Neuronal stem cell (in vitro differentiated cells): ENCODE measurements around the gene NXN.
"Not testable (repeated sequence)": the region's sequence is repeated elsewhere in the genome, so short reads cannot be mapped to it uniquely, and the experiment has no call there.

Source experiments
- DNase-seq: peaks from one replicate; pipeline ENCODE4 v3.0.0-alpha.2; 2013; ENCODE audit warnings: low spot score
- H2AFZ ChIP-seq: one replicate; pipeline ENCODE4 v1.6.1; 2013; ENCODE audit warnings: mild to moderate bottlenecking, low read length, inconsistent platforms
- H2AK5ac ChIP-seq: 2 replicates; pipeline ENCODE4 v1.6.1; 2013; ENCODE audit warnings: low read depth, mild to moderate bottlenecking, inconsistent platforms, low read length, moderate library complexity, mixed read lengths
- H2BK120ac ChIP-seq: 2 replicates; pipeline ENCODE4 v1.6.1; 2013; ENCODE audit warnings: low read depth, mild to moderate bottlenecking, inconsistent platforms, low read length, moderate library complexity, mixed read lengths
- H2BK12ac ChIP-seq: one replicate; pipeline ENCODE4 v1.6.1; 2013; ENCODE audit warnings: low read length, inconsistent platforms
- H2BK15ac ChIP-seq: 2 replicates; pipeline ENCODE4 v1.6.1; 2013; ENCODE audit warnings: mild to moderate bottlenecking, low read length, inconsistent platforms, mixed read lengths
- H2BK5ac ChIP-seq: one replicate; pipeline ENCODE4 v1.6.1; 2013; ENCODE audit warnings: inconsistent platforms, mild to moderate bottlenecking, low read length, moderate library complexity
- H3K14ac ChIP-seq: one replicate; pipeline ENCODE4 v1.6.1; 2013; ENCODE audit warnings: low read length, inconsistent platforms
- H3K18ac ChIP-seq: 2 replicates; pipeline ENCODE4 v1.6.1; 2013; ENCODE audit warnings: low read length, inconsistent platforms
- H3K23ac ChIP-seq: 2 replicates; pipeline ENCODE4 v1.6.1; 2013; ENCODE audit warnings: low read depth, mild to moderate bottlenecking, mixed read lengths, low read length, inconsistent platforms; ENCODE audit not compliant: poor library complexity
- H3K27ac ChIP-seq: replicated peaks from 3 replicates; pipeline ENCODE4 v1.5.1; 2013; ENCODE audit warnings: low read length, inconsistent platforms
- H3K27me3 ChIP-seq, 3 experiments: 2 replicates each; pipeline ENCODE4 v1.6.1; 2013; ENCODE audit warnings: low read length in 3 of 3, mild to moderate bottlenecking in 2 of 3, inconsistent platforms in 1 of 3, low read depth in 1 of 3, mixed read lengths in 1 of 3, moderate library complexity in 1 of 3; ENCODE audit not compliant: control insufficient read depth in 3 of 3, insufficient read depth in 3 of 3
- H3K36me3 ChIP-seq, 2 donors: replicated peaks in 1 of 2; 2 replicates each; pipeline ENCODE4 v1.6.1; 2013; ENCODE audit warnings: low read length in 2 of 2; ENCODE audit not compliant: control insufficient read depth in 2 of 2, insufficient read depth in 2 of 2
- H3K4ac ChIP-seq: 2 replicates; pipeline ENCODE4 v1.6.1; 2013; ENCODE audit warnings: inconsistent platforms, mild to moderate bottlenecking, low read length, moderate library complexity
- H3K4me1 ChIP-seq, 2 donors: 1 replicate in 1 of 2; 2 replicates in 1 of 2; pipeline ENCODE4 v1.6.1; 2013; ENCODE audit warnings: low read length in 2 of 2, low read depth in 1 of 2; ENCODE audit not compliant: control insufficient read depth in 2 of 2, insufficient read depth in 1 of 2
- H3K4me2 ChIP-seq: one replicate; pipeline ENCODE4 v1.6.1; 2013; ENCODE audit warnings: mild to moderate bottlenecking, low read length, inconsistent platforms; ENCODE audit not compliant: insufficient read depth, poor library complexity, severe bottlenecking
- H3K4me3 ChIP-seq, 2 donors: 2 replicates each; pipeline ENCODE4 v1.5.1; 2013; ENCODE audit warnings: low read length in 2 of 2, mild to moderate bottlenecking in 2 of 2, inconsistent platforms in 1 of 2, moderate library complexity in 1 of 2
- H3K79me1 ChIP-seq: one replicate; pipeline ENCODE4 v1.6.1; 2013; ENCODE audit warnings: low read depth, mild to moderate bottlenecking, inconsistent platforms, low read length, moderate library complexity
- H3K9ac ChIP-seq: one replicate; pipeline ENCODE4 v1.6.1; 2013; ENCODE audit warnings: mild to moderate bottlenecking, low read depth, low read length, inconsistent platforms; ENCODE audit not compliant: poor library complexity
- H3K9me3 ChIP-seq, 2 donors: replicated peaks in 1 of 2; 2 replicates each; pipeline versions ENCODE3 to v1.6.1; 2013; ENCODE audit warnings: low read length in 2 of 2, mild to moderate bottlenecking in 2 of 2, inconsistent platforms in 1 of 2, low read depth in 1 of 2, mixed read lengths in 1 of 2, moderate library complexity in 1 of 2; ENCODE audit not compliant: control insufficient read depth in 2 of 2, insufficient read depth in 1 of 2
- H4K8ac ChIP-seq: one replicate; pipeline ENCODE4 v1.6.1; 2013; ENCODE audit warnings: low read depth, mild to moderate bottlenecking, inconsistent platforms, low read length, moderate library complexity
- H4K91ac ChIP-seq: one replicate; pipeline ENCODE4 v1.6.1; 2013; ENCODE audit warnings: low read length, low read depth, mild to moderate bottlenecking, inconsistent platforms; ENCODE audit not compliant: poor library complexity
- WGBS, 2 donors: extraction: QIAGEN DNeasy Blood & Tissue Kit; methylation state at CpG; one replicate each; pipeline ENCODE4 v1.1.7; 2013; ENCODE audit warnings: missing lambda C conversion rate in 2 of 2, mixed read lengths in 1 of 2; ENCODE audit not compliant: insufficient read length in 2 of 2, insufficient replicate concordance in 1 of 2; ENCODE audit errors: extremely low coverage in 2 of 2; 5-methylcytosine and 5-hydroxymethylcytosine counted together

NXN gene

GRCh38 chr17:806346-806745 lies 173.2 kb downstream of the NXN start:
- Histone ChIP-seq H4K91ac (no peak overlapping the region), H3K14ac (no peak overlapping the region), H3K9ac (no peak overlapping the region), H2BK5ac (no peak overlapping the region), H3K23ac (peak overlapping the region; percentile 31), H3K9me3 (no peaks in the 10 kb centered on the region), H2AFZ (no peak overlapping the region), H3K79me1 (peaks cover 15% of the 10 kb centered on the region), H3K4me2 (no peak overlapping the region), H3K27ac (no peak overlapping the region), H3K36me3 (peaks cover 17 to 64% of the 10 kb centered on the region in 2 donors), H2BK15ac (no peak overlapping the region), H3K4me3 (no peak overlapping the region), H3K4me1 (peaks cover 17 to 35% of the 10 kb centered on the region in 2 donors), H2BK120ac (no peak overlapping the region), H2BK12ac (no peak overlapping the region), H3K4ac (no peak overlapping the region), H2AK5ac (peak overlapping the region; percentile 63), H4K8ac (no peak overlapping the region), H3K27me3 (no peaks in the 10 kb centered on the region), H3K18ac (no peak overlapping the region)
- no CpG with 5 or more reads among the region's 13 CpGs for WGBS, 2 donors
- no peak for DNase-seq

- H3K23ac ChIP-seq, H3K27me3 ChIP-seq, H2AK5ac ChIP-seq, H2BK12ac ChIP-seq, H3K9me3 ChIP-seq, H3K9ac ChIP-seq, H3K4ac ChIP-seq, H2BK120ac ChIP-seq, H3K14ac ChIP-seq, H3K4me2 ChIP-seq, H4K8ac ChIP-seq, H2AFZ ChIP-seq, H2BK15ac ChIP-seq, H3K27ac ChIP-seq, H4K91ac ChIP-seq, DNase-seq, H3K4me3 ChIP-seq: not testable (repeated sequence)
- peaks cover 15% of the 10 kb centered on the region for H3K79me1 ChIP-seq
- peaks cover 17 to 35% of the 10 kb centered on the region in 2 donors for H3K4me1 ChIP-seq
- peak overlapping the region; percentile 39 for H2BK5ac ChIP-seq
- peak overlapping the region; percentile 8 for H3K18ac ChIP-seq
- peaks cover 18 to 63% of the 10 kb centered on the region in 2 donors for H3K36me3 ChIP-seq
- WGBS, 2 donors = no CpG with 5 or more reads among the region's 23 CpGs
These were observed 173.7 kb downstream of the NXN start for GRCh38 chr17:805886-806285.

DNA sequence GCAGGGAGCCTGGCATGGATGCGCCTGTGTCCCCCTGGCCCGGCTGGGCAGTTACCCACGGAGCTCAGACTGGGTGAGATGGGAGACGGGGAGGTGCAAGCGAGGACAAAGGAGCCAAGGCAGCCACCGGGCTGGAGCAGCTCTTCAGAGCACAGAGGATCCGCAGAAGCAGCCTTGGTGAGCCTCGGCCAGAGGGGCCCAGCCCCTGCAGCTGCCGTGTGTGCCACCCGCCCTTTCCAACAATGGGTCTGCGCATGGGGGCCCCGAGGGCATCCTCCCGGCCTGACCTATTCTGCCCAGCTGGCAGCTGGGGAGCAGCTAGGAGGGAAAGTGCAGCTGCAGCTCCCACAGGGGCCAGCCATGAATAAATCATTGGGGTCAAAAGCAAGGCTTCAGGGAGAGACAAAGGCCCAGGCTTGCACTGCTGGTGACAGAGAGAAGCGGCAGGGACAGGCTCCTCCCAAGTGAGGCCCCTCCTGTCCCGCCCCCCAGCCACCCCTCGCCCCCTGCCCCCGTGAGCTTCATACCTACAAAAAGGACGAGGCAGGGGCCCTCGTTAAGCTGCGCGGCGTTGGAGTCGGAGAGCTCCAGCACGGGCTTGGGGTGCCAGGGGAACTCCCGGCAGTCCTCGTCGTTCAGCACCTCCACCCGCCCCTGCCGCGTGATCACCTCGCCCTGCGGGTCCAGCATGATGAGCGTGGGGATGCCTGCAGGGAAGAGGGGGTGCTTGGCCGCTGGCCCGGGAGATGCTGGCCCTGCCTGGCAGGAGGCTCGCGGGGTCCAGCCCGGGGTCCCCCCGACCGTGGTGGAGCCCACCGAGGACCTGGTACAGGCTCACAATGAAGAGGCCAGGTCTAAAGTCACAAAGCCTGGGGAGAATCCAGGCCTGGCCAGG lies 174.8 kb downstream of the NXN start:
- Histone ChIP-seq H3K27me3 (no peaks in the 10 kb centered on the region), H3K4me2 (no peak overlapping the region), H3K4me1 (peaks cover 17 to 35% of the 10 kb centered on the region in 2 donors), H3K4me3 (no peak overlapping the region), H2AFZ (peak overlapping the region; percentile 55), H3K4ac (peak overlapping the region; percentile 77), H3K36me3 (peaks cover 20 to 65% of the 10 kb centered on the region in 2 donors), H4K91ac (no peak overlapping the region), H4K8ac (peak overlapping the region; percentile 5), H3K9ac (peak overlapping the region; percentile 77), H3K9me3 (no peaks in the 10 kb centered on the region), H2AK5ac (peak overlapping the region; percentile 3), H3K79me1 (peaks cover 14% of the 10 kb centered on the region), H3K27ac (peak overlapping the region; percentile 45), H2BK12ac (peak overlapping the region; percentile 88), H3K23ac (peak overlapping the region; percentile 80), H2BK5ac (no peak overlapping the region), H3K18ac (peak overlapping the region; percentile 94), H2BK15ac (no peak overlapping the region), H2BK120ac (no peak overlapping the region), H3K14ac (no peak overlapping the region)
- DNase-seq = no peak
- no CpG with 5 or more reads among the region's 41 CpGs for WGBS, 2 donors
